Sigmoid colon (tissue), 7 donors: Measurements from ENCODE around the gene CDC42EP4. TPM values are rescaled to one million over a fixed set of nuclear protein-coding genes. Genes with fewer than 3 reads are reported as not detected.

Experiments used
- DNase-seq: peaks from one replicate; pipeline ENCODE4 v3.0.0-alpha.2; 2019
- H3K27ac ChIP-seq, 4 donors: fragments of 200-600 bp; sonication (generic); one replicate each; pipeline ENCODE4 v1.5.1; 2016 to 2019; ENCODE audit warnings: mild to moderate bottlenecking in 1 of 4
- H3K27me3 ChIP-seq, 3 donors: fragments of 200-600 bp; sonication (generic); one replicate each; pipeline ENCODE4 v1.5.1; 2019; ENCODE audit warnings: mild to moderate bottlenecking in 1 of 3
- H3K36me3 ChIP-seq, 4 donors: fragments of 200-600 bp; sonication (generic); one replicate each; pipeline ENCODE4 v1.5.1; 2016 to 2019
- H3K4me1 ChIP-seq, 4 donors: fragments of 200-600 bp; sonication (generic); one replicate each; pipeline ENCODE4 v1.5.1; 2017 to 2019
- H3K4me3 ChIP-seq, 4 donors: fragments of 200-600 bp; sonication (generic); one replicate each; pipeline ENCODE4 v1.5.1; 2017 to 2019; ENCODE audit warnings: mild to moderate bottlenecking in 2 of 4, moderate library complexity in 1 of 4
- H3K9me3 ChIP-seq, 4 donors: fragments of 200-600 bp in 3 of 4; sonication (generic) in 3 of 4; one replicate each; pipeline versions ENCODE4 v1.5.1 to v1.6.1; 2013 to 2019
- EP300 ChIP-seq, 4 donors: sonication (generic); formaldehyde crosslinking; IDR thresholded peaks; one replicate each; pipeline ENCODE4 v1.6.1; 2017; ENCODE audit warnings: antibody characterized with exemption in 4 of 4
- POLR2A ChIP-seq, 2 donors: fragments of 450-650 bp; IDR thresholded peaks; one replicate each; pipeline ENCODE4 v1.6.1; 2016; ENCODE audit warnings: antibody characterized with exemption in 2 of 2, mild to moderate bottlenecking in 2 of 2, moderate library complexity in 2 of 2
- POLR2AphosphoS5 ChIP-seq, 4 donors: sonication (generic); formaldehyde crosslinking; IDR thresholded peaks; one replicate each; pipeline ENCODE4 v1.6.1; 2017; ENCODE audit warnings: antibody characterized with exemption in 4 of 4
- WGBS, 2 donors: extraction: QIAGEN DNeasy Blood & Tissue Kit; methylation state at CpG; one replicate each; pipeline ENCODE4 v1.1.7; 2013; 5-methylcytosine and 5-hydroxymethylcytosine counted together
- intact Hi-C: fragments of 100-400 bp; cut with DNase I; formaldehyde crosslinking; loops from one replicate; pipeline ENCODE4 v1.15.1; 2023
- polyA plus RNA-seq, 3 donors: library from polyadenylated mRNA; stranded (reverse); fragments of 200-250 nt; gene quantifications; one replicate each; pipeline ENCODE4 v1.2.3, GENCODE V29; 2013
- total RNA-seq, 4 donors: library from RNA; depleted of rRNA; stranded (reverse); fragments of >200 nt; gene quantifications; one replicate each; pipeline ENCODE4 v1.1.0, GENCODE V29; 2016
- TF ChIP-seq, protein P1 (sequence below), 4 experiments: fragments of 450-650 bp in 3 of 4; fragments of 200-600 bp in 1 of 4; IDR thresholded peaks; one replicate each; pipeline ENCODE4 v1.5.1; 2016 to 2019; ENCODE audit warnings: antibody characterized with exemption in 4 of 4, mild to moderate bottlenecking in 3 of 4, moderate library complexity in 2 of 4
- donor health status: healthy with polysubstance abuse.
- donor health status: Bipolar disorder and iron deficiency.
- donor health status: healthy.

Gene CDC42EP4
- total and polyA plus RNA-seq, 7 donors: 44.0 to 87.6 (median 68.1) TPM

DNA sequence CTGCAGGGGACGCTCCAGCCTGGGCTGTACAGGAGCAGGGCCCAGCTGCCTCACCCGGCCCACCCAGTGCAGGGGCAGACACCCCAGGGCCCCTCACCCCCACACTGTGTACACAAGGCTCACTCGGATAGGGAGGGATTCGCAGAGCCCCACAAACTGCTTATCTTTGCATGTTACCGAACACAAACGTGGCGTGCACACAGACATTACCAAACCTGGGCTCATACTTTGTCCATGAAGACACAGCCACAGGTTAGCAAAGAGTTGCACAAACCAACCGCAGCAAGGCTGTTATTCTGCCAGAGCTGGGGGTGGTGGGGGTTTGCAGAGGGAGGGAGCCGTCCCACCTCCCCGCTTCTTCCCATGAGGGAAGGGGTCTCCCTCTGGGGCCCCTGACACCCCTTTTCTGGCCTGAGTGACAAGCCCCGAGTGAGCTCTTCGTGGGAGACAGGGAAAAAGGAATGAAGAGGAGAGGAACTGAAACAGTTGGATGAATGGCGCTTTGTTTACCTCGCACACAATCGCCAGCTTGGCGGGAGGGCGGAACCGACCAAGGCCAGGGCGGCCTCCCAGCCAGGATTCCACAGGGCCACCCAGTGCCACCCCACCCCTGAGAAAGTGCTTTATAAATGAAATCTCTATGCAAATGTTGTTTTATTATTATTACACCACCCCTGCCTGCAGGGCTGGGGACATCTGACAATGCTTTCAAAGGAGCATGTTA lies 49.7 kb downstream of the CDC42EP4 start:
- H3K27ac ChIP-seq: peak overlapping the region; percentile 14 to 49 (median 28)
- intact Hi-C loops: no loop called here

DNA sequence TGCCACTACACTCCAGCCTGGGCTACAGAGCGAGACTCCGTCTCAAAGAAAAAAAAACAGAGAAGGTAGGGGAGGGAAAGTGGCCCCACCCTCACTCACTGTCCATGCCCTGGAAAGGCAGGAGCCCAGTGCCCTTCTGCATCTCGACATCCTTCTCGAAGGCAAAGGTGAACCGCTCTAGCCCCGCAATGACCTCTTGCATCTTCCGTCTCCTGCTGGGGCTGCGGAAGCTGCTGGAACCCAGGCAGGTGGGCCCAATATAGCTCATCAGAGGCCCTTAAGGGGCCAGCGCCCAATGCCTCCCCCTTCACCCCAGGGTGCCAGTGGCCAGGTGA lies 50.2 kb downstream of the CDC42EP4 start, which contains the start of gene CPSF4L:
Gene CPSF4L, minus strand, starts transcription at position 264 of the 335 bp plus-strand sequence. Its CDS starts 62 bp downstream, at position 202.
- peak; percentile 44 for DNase-seq
- H3K27ac ChIP-seq: peak within 1 kb of the TSS; percentile 14 to 49 (median 35)
- no peak within 1 kb of the TSS for H3K4me3 ChIP-seq
- TF ChIP-seq POLR2AphosphoS5 (IDR thresholded peaks at IDR 0.05) (no peak), EP300 (IDR thresholded peaks at IDR 0.05) (no peak), POLR2A (IDR thresholded peaks at IDR 0.05) (no peak)
- TF ChIP-seq, protein P1, sequence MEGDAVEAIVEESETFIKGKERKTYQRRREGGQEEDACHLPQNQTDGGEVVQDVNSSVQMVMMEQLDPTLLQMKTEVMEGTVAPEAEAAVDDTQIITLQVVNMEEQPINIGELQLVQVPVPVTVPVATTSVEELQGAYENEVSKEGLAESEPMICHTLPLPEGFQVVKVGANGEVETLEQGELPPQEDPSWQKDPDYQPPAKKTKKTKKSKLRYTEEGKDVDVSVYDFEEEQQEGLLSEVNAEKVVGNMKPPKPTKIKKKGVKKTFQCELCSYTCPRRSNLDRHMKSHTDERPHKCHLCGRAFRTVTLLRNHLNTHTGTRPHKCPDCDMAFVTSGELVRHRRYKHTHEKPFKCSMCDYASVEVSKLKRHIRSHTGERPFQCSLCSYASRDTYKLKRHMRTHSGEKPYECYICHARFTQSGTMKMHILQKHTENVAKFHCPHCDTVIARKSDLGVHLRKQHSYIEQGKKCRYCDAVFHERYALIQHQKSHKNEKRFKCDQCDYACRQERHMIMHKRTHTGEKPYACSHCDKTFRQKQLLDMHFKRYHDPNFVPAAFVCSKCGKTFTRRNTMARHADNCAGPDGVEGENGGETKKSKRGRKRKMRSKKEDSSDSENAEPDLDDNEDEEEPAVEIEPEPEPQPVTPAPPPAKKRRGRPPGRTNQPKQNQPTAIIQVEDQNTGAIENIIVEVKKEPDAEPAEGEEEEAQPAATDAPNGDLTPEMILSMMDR (IDR thresholded peaks at IDR 0.05): no peak
- H3K27me3 ChIP-seq: no peaks in the 10 kb centered on the region
- peaks cover 0 to 23% (median 13%) of the 10 kb centered on the region in 4 donors for H3K4me1 ChIP-seq
- intact Hi-C loops: no loop called here
- WGBS, 2 donors: 76 to 86% methylated on average over 9 of the region's 9 CpGs
- no peaks in the 10 kb centered on the region for H3K9me3 ChIP-seq
- H3K36me3 ChIP-seq: no peaks in the 10 kb centered on the region

More for the DNA sequence above, 49.7 kb downstream of the CDC42EP4 start:
- 20 to 65% methylated on average over 19 of the region's 19 CpGs for WGBS, 2 donors
- H3K36me3 ChIP-seq: no peaks in the 10 kb centered on the region
- H3K4me1 ChIP-seq: peaks cover 0 to 21% (median 13%) of the 10 kb centered on the region in 4 donors
- TF ChIP-seq EP300 (IDR thresholded peaks at IDR 0.05): no peak
- peak in 1 of 4 donors; percentile 9 for TF ChIP-seq POLR2AphosphoS5 (IDR thresholded peaks at IDR 0.05)
- TF ChIP-seq POLR2A (IDR thresholded peaks at IDR 0.05): no peak
- TF ChIP-seq, protein P1 (IDR thresholded peaks at IDR 0.05): no peak
- H3K27me3 ChIP-seq: no peaks in the 10 kb centered on the region
- peak; percentile 67 for DNase-seq
- no peak overlapping the region for H3K4me3 ChIP-seq
- no peaks in the 10 kb centered on the region for H3K9me3 ChIP-seq

DNA sequence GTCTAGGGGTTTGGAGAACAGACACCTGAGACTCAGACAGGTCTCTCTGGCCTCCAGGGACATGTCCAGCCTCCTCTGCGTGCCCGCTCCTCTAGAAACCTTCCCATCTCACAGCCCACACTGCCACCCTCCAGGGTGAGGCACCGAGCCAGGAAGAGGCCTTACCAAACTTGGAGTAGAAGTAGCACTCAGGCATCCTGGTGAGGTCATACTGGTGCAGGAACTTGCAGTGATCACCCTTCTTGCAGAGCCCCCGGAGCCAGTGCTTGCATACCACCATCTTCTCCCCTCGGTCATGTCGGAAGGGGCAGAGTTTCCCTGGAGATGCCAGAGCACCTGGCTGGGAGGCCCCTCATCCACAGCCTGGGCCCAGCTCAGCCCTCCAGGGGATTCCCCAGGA lies 54.3 kb downstream of the CDC42EP4 start:
- peak overlapping the region in 2 of 4 donors; percentile 45 to 47 for H3K27ac ChIP-seq
- H3K27me3 ChIP-seq: no peaks in the 10 kb centered on the region
- peaks cover 0 to 26% (median 21%) of the 10 kb centered on the region in 4 donors for H3K4me1 ChIP-seq
- H3K4me3 ChIP-seq: no peak overlapping the region
- intact Hi-C loops: loop anchor here (2.0 kb wide), 1 partner anchor 53 kb away; no protein-coding TSS in a partner anchor
- no peaks in the 10 kb centered on the region for H3K36me3 ChIP-seq
- TF ChIP-seq EP300 (IDR thresholded peaks at IDR 0.05) (no peak), POLR2A (IDR thresholded peaks at IDR 0.05) (no peak), POLR2AphosphoS5 (IDR thresholded peaks at IDR 0.05) (no peak)
- TF ChIP-seq, protein P1 (IDR thresholded peaks at IDR 0.05): no peak
- peak; percentile 86 for DNase-seq
- H3K9me3 ChIP-seq: no peaks in the 10 kb centered on the region
- WGBS, 2 donors: 89 to 90% methylated on average over 6 of the region's 6 CpGs

DNA sequence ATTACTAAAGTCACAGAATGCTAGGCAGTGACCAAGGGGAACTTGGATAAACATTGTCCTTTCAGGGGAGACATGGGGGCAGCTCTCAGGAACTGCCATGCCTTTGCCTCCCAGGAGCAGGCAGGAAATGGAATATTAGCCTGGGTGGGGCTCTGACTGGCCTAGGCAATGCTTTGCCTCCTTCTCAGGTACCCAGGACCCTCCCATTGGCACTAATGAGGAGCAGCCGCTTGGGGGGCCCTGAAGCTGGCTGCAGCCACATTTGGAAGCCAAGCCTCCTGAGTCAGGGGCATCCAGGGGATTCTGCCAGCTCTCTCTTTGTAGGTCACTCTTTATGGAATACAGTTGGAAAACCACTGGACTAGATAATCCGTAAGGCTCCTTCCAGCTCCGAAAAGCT lies 55.6 kb downstream of the CDC42EP4 start:
- no peaks in the 10 kb centered on the region for H3K9me3 ChIP-seq
- peak overlapping the region in 3 of 4 donors; percentile 4 to 47 (median 6) for H3K27ac ChIP-seq
- no peaks in the 10 kb centered on the region for H3K36me3 ChIP-seq
- H3K4me1 ChIP-seq: peaks cover 0 to 18% (median 13%) of the 10 kb centered on the region in 4 donors
- TF ChIP-seq POLR2AphosphoS5 (IDR thresholded peaks at IDR 0.05): no peak
- TF ChIP-seq POLR2A (IDR thresholded peaks at IDR 0.05): no peak
- no peak for TF ChIP-seq EP300 (IDR thresholded peaks at IDR 0.05)
- TF ChIP-seq, protein P1 (IDR thresholded peaks at IDR 0.05): no peak
- no peak overlapping the region for H3K4me3 ChIP-seq
- intact Hi-C loops: loop anchor here (2.0 kb wide), 1 partner anchor 55 kb away; no protein-coding TSS in a partner anchor
- no peak for DNase-seq
- WGBS, 2 donors: 92 to 97% methylated on average over 3 of the region's 3 CpGs
- H3K27me3 ChIP-seq: no peaks in the 10 kb centered on the region
